T-cell (primary cell): ENCODE data around the gene SRPK1. TPM values are rescaled to one million over a fixed set of nuclear protein-coding genes. Genes with fewer than 3 reads are reported as not detected.
"Not testable (repeated sequence)": the region's sequence is repeated elsewhere in the genome, so short reads cannot be mapped to it uniquely, and the experiment has no call there.

Experiments used
- ATAC-seq, 4 experiments: fragments of 200-7000 bp in 3 of 4; fragments of 150-1000 bp in 1 of 4; cut with Tn5 transposase; replicated peaks in 1 of 4; 1 replicate in 3 of 4; 2 replicates in 1 of 4; pipeline ENCODE4 v1.10.0; 2021; ENCODE audit warnings: moderate library complexity in 3 of 4, mild to moderate bottlenecking in 2 of 4, moderate number of reproducible peaks in 1 of 4
- CTCF ChIA-PET, 2 donors: fragments of 300-600 bp; sonication (Branson Sonifier 250); formaldehyde crosslinking; loops; one replicate each; lab custom pipeline; 2022; ENCODE audit warnings: antibody characterized with exemption in 2 of 2; lab: Charles Lee
- POLR2A ChIA-PET, 2 donors: fragments of 300-600 bp; sonication (Branson Sonifier 250); formaldehyde crosslinking; loops; one replicate each; lab custom pipeline; 2022; ENCODE audit warnings: antibody characterized with exemption in 2 of 2; lab: Charles Lee
- DNase-seq, 35 experiments: peaks; one replicate each; pipeline versions ENCODE4 v3.0.0 to v3.0.0-alpha.2; 2013 to 2023
- H3K27ac ChIP-seq: one replicate; pipeline ENCODE4 v1.5.1; 2013; ENCODE audit warnings: low read length
- H3K27me3 ChIP-seq, 2 experiments: replicated peaks in 1 of 2; 1 replicate in 1 of 2; 2 replicates in 1 of 2; pipeline versions ENCODE4 v1.6.1 to v1.7.0; 2013; ENCODE audit warnings: low read length in 1 of 2, mixed read lengths in 1 of 2; ENCODE audit not compliant: control insufficient read depth in 2 of 2, insufficient read depth in 2 of 2; ENCODE audit errors: extremely low read depth in 1 of 2
- H3K36me3 ChIP-seq, 2 donors: 1 replicate in 1 of 2; 2 replicates in 1 of 2; pipeline versions ENCODE4 v1.6.1 to v1.7.0; 2013; ENCODE audit warnings: low read length in 1 of 2; ENCODE audit not compliant: control insufficient read depth in 2 of 2, insufficient read depth in 1 of 2; ENCODE audit errors: extremely low read depth in 1 of 2
- H3K4me1 ChIP-seq, 2 experiments: 1 replicate in 1 of 2; 2 replicates in 1 of 2; pipeline versions ENCODE4 v1.6.1 to v1.7.0; 2013; ENCODE audit warnings: low read length in 2 of 2, mixed read lengths in 1 of 2; ENCODE audit not compliant: insufficient read depth in 2 of 2, control insufficient read depth in 1 of 2; ENCODE audit errors: extremely low read depth in 1 of 2
- H3K4me3 ChIP-seq, 2 donors: 1 replicate in 1 of 2; 2 replicates in 1 of 2; pipeline versions ENCODE4 v1.5.1 to v1.7.0; 2013; ENCODE audit warnings: mild to moderate bottlenecking in 2 of 2, low read length in 1 of 2, moderate library complexity in 1 of 2; ENCODE audit not compliant: control insufficient read depth in 1 of 2; ENCODE audit errors: extremely low read depth in 1 of 2
- H3K9me3 ChIP-seq: 2 replicates; pipeline ENCODE4 v1.7.0; 2013
- H3K27ac Mint-ChIP-seq, 2 donors: one replicate each; pipeline ENCODE4 v1.8.0; 2020 to 2021; ENCODE audit warnings: mild to moderate bottlenecking in 2 of 2, mixed read lengths in 2 of 2
- H3K27me3 Mint-ChIP-seq, 2 donors: one replicate each; pipeline ENCODE4 v1.8.0; 2021 to 2022; ENCODE audit warnings: mixed read lengths in 2 of 2
- H3K36me3 Mint-ChIP-seq: one replicate; pipeline ENCODE4 v1.8.0; 2021; ENCODE audit warnings: mixed read lengths
- H3K4me1 Mint-ChIP-seq, 3 donors: one replicate each; pipeline ENCODE4 v1.8.0; 2020 to 2022; ENCODE audit warnings: mixed read lengths in 3 of 3, mild to moderate bottlenecking in 1 of 3
- H3K4me3 Mint-ChIP-seq, 3 donors: one replicate each; pipeline ENCODE4 v1.8.0; 2020 to 2022; ENCODE audit warnings: mild to moderate bottlenecking in 3 of 3, mixed read lengths in 3 of 3, moderate library complexity in 3 of 3
- H3K9me3 Mint-ChIP-seq, 3 donors: one replicate each; pipeline ENCODE4 v1.8.0; 2020 to 2022; ENCODE audit warnings: mixed read lengths in 3 of 3
- WGBS: methylation state at CpG from one replicate; pipeline ENCODE4 v1.1.5; 2013; ENCODE audit warnings: missing lambda C conversion rate; ENCODE audit not compliant: insufficient coverage; 5-methylcytosine and 5-hydroxymethylcytosine counted together
- total RNA-seq, 35 experiments: library from RNA in 6 of 35; stranded (reverse) in 6 of 35; fragments of 120-200 nt in 1 of 35; gene quantifications; one replicate each; pipeline versions ENCODE4 v1.2.1 to v1.2.4 and lab custom pipeline; 2013 to 2026

Gene SRPK1
- total RNA-seq, 5 donors from 2014 or later (not counting 1 experiment from before 2014, with no cell fraction given) = 37.2 to 45.8 (median 40.9) TPM

GRCh38 chr6:35919085-35919826 is 1.6 kb downstream of the SRPK1 start:
- DNase-seq = peak in 1 of 35 experiments; percentile 29
- Mint-ChIP-seq H3K4me3 (peak overlapping the region; percentile 89 to 97 (median 90)), H3K36me3 (peaks cover 10% of the 10 kb centered on the region)

GRCh38 chr6:35916893-35917292 is 4.0 kb downstream of the SRPK1 start:
- H3K9me3 ChIP-seq, H3K36me3 ChIP-seq, H3K27me3 Mint-ChIP-seq, H3K4me3 Mint-ChIP-seq, H3K27ac ChIP-seq, H3K9me3 Mint-ChIP-seq, DNase-seq, H3K27me3 ChIP-seq, H3K4me3 ChIP-seq, ATAC-seq: not testable (repeated sequence)
- 86% methylated on average over 3 of the region's 6 CpGs for WGBS
- ChIA-PET POLR2A (interaction anchor here in 1 of 2 donors (0.5 to 0.7 kb wide), 2 partner anchors 54 to 552 kb away, joined by 3 read pairs; no protein-coding TSS in a partner anchor), CTCF (interaction anchor here in 1 of 2 donors (0.7 kb wide), 1 partner anchor 10 kb away, joined by 3 read pairs; no protein-coding TSS in a partner anchor)
- Mint-ChIP-seq H3K4me1 (peaks cover 35 to 43% (median 42%) of the 10 kb centered on the region in 3 donors), H3K27ac (peak overlapping the region in 1 of 2 donors; percentile 72), H3K36me3 (peaks cover 25% of the 10 kb centered on the region)
- peaks cover 16% of the 10 kb centered on the region in 2 experiments for H3K4me1 ChIP-seq

More at GRCh38 chr6:35919085-35919826, 1.6 kb downstream of the SRPK1 start:
- peak overlapping the region; percentile 55 for H3K27ac ChIP-seq
- peaks cover 16 to 18% of the 10 kb centered on the region in 2 experiments for H3K4me1 ChIP-seq
- Mint-ChIP-seq H3K27ac (peak overlapping the region; percentile 85 to 88), H3K27me3 (no peaks in the 10 kb centered on the region), H3K4me1 (peaks cover 37 to 51% (median 44%) of the 10 kb centered on the region in 3 donors), H3K9me3 (no peaks in the 10 kb centered on the region)
- 0% methylated on average over 1 of the region's 9 CpGs for WGBS
- POLR2A ChIA-PET = no interaction called here
- H3K9me3 ChIP-seq = no peaks in the 10 kb centered on the region
- H3K4me3 ChIP-seq = peak overlapping the region; percentile 53 to 62
- H3K27me3 ChIP-seq = no peaks in the 10 kb centered on the region
- peak; percentile 6 to 35 (median 22) for ATAC-seq
- peaks cover 1 to 4% of the 10 kb centered on the region in 2 donors for H3K36me3 ChIP-seq
- CTCF ChIA-PET = no interaction called here

- Mint-ChIP-seq H3K27ac (no peak overlapping the region), H3K27me3 (no peaks in the 10 kb centered on the region), H3K9me3 (peaks cover 0 to 2% (median 0%) of the 10 kb centered on the region in 3 donors), H3K4me1 (peaks cover 31 to 38% (median 35%) of the 10 kb centered on the region in 3 donors), H3K36me3 (peaks cover 32% of the 10 kb centered on the region), H3K4me3 (no peak overlapping the region)
- CTCF ChIA-PET = no interaction called here
- no CpG with 5 or more reads among the region's 3 CpGs for WGBS
- Histone ChIP-seq H3K9me3 (no peaks in the 10 kb centered on the region), H3K4me1 (peaks cover 13 to 14% of the 10 kb centered on the region in 2 experiments), H3K4me3 (no peak overlapping the region), H3K27ac (no peak overlapping the region), H3K27me3 (no peaks in the 10 kb centered on the region), H3K36me3 (peaks cover 2 to 4% of the 10 kb centered on the region in 2 donors)
- POLR2A ChIA-PET = interaction anchor here (0.6 to 0.7 kb wide), 2 partner anchors 113 to 553 kb away, joined by 3 to 4 read pairs; no protein-coding TSS in a partner anchor
- DNase-seq (no peak), ATAC-seq (no peak)
These were observed 4.8 kb downstream of the SRPK1 start for GRCh38 chr6:35916056-35916455.

GRCh38 chr6:35914536-35914935 is 6.4 kb downstream of the SRPK1 start:
- no peak overlapping the region for H3K27ac ChIP-seq
- H3K9me3 ChIP-seq = no peaks in the 10 kb centered on the region
- peaks cover 0 to 9% (median 2%) of the 10 kb centered on the region in 3 donors for H3K9me3 Mint-ChIP-seq
- H3K27me3 Mint-ChIP-seq = no peaks in the 10 kb centered on the region
- peaks cover 47% of the 10 kb centered on the region for H3K36me3 Mint-ChIP-seq
- ChIA-PET CTCF (no interaction called here), POLR2A (no interaction called here)
- H3K4me3 Mint-ChIP-seq = no peak overlapping the region
- ATAC-seq (no peak), DNase-seq (no peak)
- H3K4me3 ChIP-seq = no peak overlapping the region
- peaks cover 4 to 8% of the 10 kb centered on the region in 2 donors for H3K36me3 ChIP-seq
- peaks cover 6 to 10% of the 10 kb centered on the region in 2 experiments for H3K4me1 ChIP-seq
- no peak overlapping the region for H3K27ac Mint-ChIP-seq
- WGBS = 97% methylated on average over 4 of the region's 6 CpGs
- H3K27me3 ChIP-seq = no peaks in the 10 kb centered on the region
- peaks cover 26 to 36% (median 27%) of the 10 kb centered on the region in 3 donors for H3K4me1 Mint-ChIP-seq

GRCh38 chr6:35911871-35912653 is 8.8 kb downstream of the SRPK1 start:
- H3K4me1 ChIP-seq = no peaks in the 10 kb centered on the region
- H3K4me1 Mint-ChIP-seq = peaks cover 8 to 20% (median 13%) of the 10 kb centered on the region in 3 donors
- peaks cover 7 to 15% of the 10 kb centered on the region in 2 donors for H3K36me3 ChIP-seq
- no peak overlapping the region for H3K4me3 ChIP-seq
- H3K9me3 ChIP-seq = no peaks in the 10 kb centered on the region
- ChIA-PET CTCF (no interaction called here), POLR2A (interaction anchor here in 1 of 2 donors (0.6 kb wide), 1 partner anchor 226 kb away, joined by 5 read pairs; no protein-coding TSS in a partner anchor)
- DNase-seq = no peak
- no peaks in the 10 kb centered on the region for H3K27me3 ChIP-seq
- no peak overlapping the region for H3K4me3 Mint-ChIP-seq
- peaks cover 61% of the 10 kb centered on the region for H3K36me3 Mint-ChIP-seq
- no peak overlapping the region for H3K27ac ChIP-seq
- no peaks in the 10 kb centered on the region for H3K27me3 Mint-ChIP-seq
- peaks cover 0 to 27% (median 8%) of the 10 kb centered on the region in 3 donors for H3K9me3 Mint-ChIP-seq
- no peak overlapping the region for H3K27ac Mint-ChIP-seq
- WGBS = 100% methylated on average over 2 of the region's 8 CpGs
- no peak for ATAC-seq

- H3K9me3 ChIP-seq, H3K4me3 Mint-ChIP-seq, H3K27me3 ChIP-seq, H3K27ac Mint-ChIP-seq, POLR2A ChIA-PET, H3K27me3 Mint-ChIP-seq, DNase-seq, CTCF ChIA-PET, ATAC-seq, H3K27ac ChIP-seq, H3K4me1 ChIP-seq: not testable (repeated sequence)
- Histone ChIP-seq H3K36me3 (peaks cover 3 to 15% of the 10 kb centered on the region in 2 donors), H3K4me3 (peak overlapping the region in 1 of 2 donors; percentile 6)
- peaks cover 14 to 27% (median 24%) of the 10 kb centered on the region in 3 donors for H3K4me1 Mint-ChIP-seq
- H3K36me3 Mint-ChIP-seq = peaks cover 68% of the 10 kb centered on the region
- peaks cover 0 to 27% (median 8%) of the 10 kb centered on the region in 3 donors for H3K9me3 Mint-ChIP-seq
- WGBS = no CpG with 5 or more reads among the region's 2 CpGs
These were observed 11.3 kb downstream of the SRPK1 start for GRCh38 chr6:35909571-35909970.
